Measurements from ENCODE around the gene NMUR2. TPM values are rescaled to one million over a fixed set of nuclear protein-coding genes. Genes with fewer than 3 reads are reported as not detected.
A peak's percentile ranks its signal among the peaks of the same experiment; 100 is the strongest.

The NMUR2 gene
- total and polyA plus RNA-seq, 2 of the 8 experiments (the other 6 are each of a cell fraction or from before 2014, with no cell fraction given) = 0.11 TPM; not detected in 1

DNA sequence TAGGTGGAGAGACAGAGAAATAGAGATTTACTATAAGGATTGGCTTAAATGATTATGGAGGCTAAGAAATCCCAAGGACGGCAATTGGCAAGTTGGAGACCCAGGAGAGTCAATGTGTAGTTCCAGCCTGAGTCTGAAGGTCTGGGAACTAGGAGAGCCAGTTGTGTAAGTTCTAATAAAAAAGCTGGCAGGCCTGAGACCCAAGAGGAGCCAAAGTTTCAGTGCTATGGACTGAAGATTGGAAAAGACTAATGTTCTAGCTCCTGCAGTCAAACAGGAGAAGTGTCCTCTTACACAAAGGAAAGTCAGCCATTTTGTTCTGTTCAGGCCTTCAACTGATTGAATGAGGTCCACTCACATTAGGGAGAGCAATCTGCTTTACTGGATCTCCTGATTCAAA, 50.0 kb downstream of the NMUR2 start:
- peak overlapping the region; percentile 72; the same call in 1 of the 2 replicates for H2AFZ ChIP-seq (ENCODE audit: low read length)

More for the DNA sequence above, 50.0 kb downstream of the NMUR2 start:
- H3K4me2 ChIP-seq (ENCODE audit: insufficient read depth in 1 of 2, low read depth in 2 of 2, low read length in 2 of 2) = no peak overlapping the region
- H3K27ac ChIP-seq (ENCODE audit: low read depth, low read length) = no peak overlapping the region
- no peak overlapping the region for H2BK120ac ChIP-seq (replicated peaks; ENCODE audit: low read depth, low read length)
- H2BK12ac ChIP-seq (ENCODE audit: low read depth, low read length) = no peak overlapping the region
- 0 out of 2 replicates have a peak, but pooled peaks have one; percentile 46 for TF ChIP-seq YY1 (IDR thresholded peaks at IDR 0.05; ENCODE audit: low read depth, low read length)
- TF ChIP-seq, protein P1, sequence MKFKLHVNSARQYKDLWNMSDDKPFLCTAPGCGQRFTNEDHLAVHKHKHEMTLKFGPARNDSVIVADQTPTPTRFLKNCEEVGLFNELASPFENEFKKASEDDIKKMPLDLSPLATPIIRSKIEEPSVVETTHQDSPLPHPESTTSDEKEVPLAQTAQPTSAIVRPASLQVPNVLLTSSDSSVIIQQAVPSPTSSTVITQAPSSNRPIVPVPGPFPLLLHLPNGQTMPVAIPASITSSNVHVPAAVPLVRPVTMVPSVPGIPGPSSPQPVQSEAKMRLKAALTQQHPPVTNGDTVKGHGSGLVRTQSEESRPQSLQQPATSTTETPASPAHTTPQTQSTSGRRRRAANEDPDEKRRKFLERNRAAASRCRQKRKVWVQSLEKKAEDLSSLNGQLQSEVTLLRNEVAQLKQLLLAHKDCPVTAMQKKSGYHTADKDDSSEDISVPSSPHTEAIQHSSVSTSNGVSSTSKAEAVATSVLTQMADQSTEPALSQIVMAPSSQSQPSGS (IDR thresholded peaks at IDR 0.05; ENCODE audit: low read length) = no peak
- no peak overlapping the region for H2AK5ac ChIP-seq (ENCODE audit: low read depth, low read length)
- POLR2A ChIA-PET (ENCODE audit: partially characterized antibody) = interaction anchor here (0.8 kb wide), 1 partner anchor 530 kb away, joined by 3 read pairs; no protein-coding TSS in a partner anchor
- H3K4ac ChIP-seq (replicated peaks; ENCODE audit: insufficient read length, low read depth, low read length) = no peak overlapping the region
- H3K79me1 ChIP-seq (ENCODE audit: low read depth, low read length) = no peaks in the 10 kb centered on the region
- WGBS, 2 experiments (ENCODE audit: extremely low coverage in 1 of 2, insufficient coverage in 1 of 2, insufficient read length in 1 of 2, insufficient replicate concordance in 2 of 2, low coverage in 1 of 2, low lambda C conversion rate in 2 of 2, missing lambda C conversion rate in 1 of 2) = 63% methylated on average over 1 of the region's 1 CpG; no CpG with 5 or more reads in 1 of the 2 experiments
- no peaks in the 10 kb centered on the region; the same call in 1 of the 2 replicates for H3K23me2 ChIP-seq (ENCODE audit: low read depth, low read length)
- no peak overlapping the region for H4K8ac ChIP-seq (ENCODE audit: extremely low read depth, insufficient read depth, low read length)
- no peak overlapping the region for H4K91ac ChIP-seq (replicated peaks; ENCODE audit: insufficient read length, low read length)
- no peak overlapping the region for H3K23ac ChIP-seq (ENCODE audit: insufficient read length)
- DNase-seq (ENCODE audit: low read depth in 1 of 2, low spot score in 2 of 2) (no peak), FAIRE-seq (no peak)
- no peak overlapping the region for H3K4me3 ChIP-seq (ENCODE audit: extremely low read depth in 1 of 4, insufficient read depth in 2 of 4, low read depth in 3 of 4, low read length in 4 of 4)
- H2BK20ac ChIP-seq (ENCODE audit: low read length) = no peak overlapping the region
- no peak overlapping the region for H2BK15ac ChIP-seq (ENCODE audit: low read length)
- no peaks in the 10 kb centered on the region for H3K79me2 ChIP-seq (ENCODE audit: control insufficient read depth in 1 of 2, insufficient read depth in 2 of 2, low read length in 2 of 2)
- CTCF ChIA-PET (ENCODE audit: partially characterized antibody) = interaction anchor here (1.4 kb wide), 1 partner anchor 88 kb away, joined by 3 read pairs; no protein-coding TSS in a partner anchor
- H3K4me1 ChIP-seq (replicated peaks in 1 of 4; ENCODE audit: control insufficient read depth in 3 of 4, insufficient read depth in 4 of 4, low read length in 3 of 4) = no peaks in the 10 kb centered on the region
- H3K27me3 ChIP-seq (replicated peaks in 1 of 4; ENCODE audit: control insufficient read depth in 3 of 4, extremely low read depth in 1 of 4, insufficient read depth in 3 of 4, low read length in 3 of 4) = no peaks in the 10 kb centered on the region
- no peaks in the 10 kb centered on the region for H3K9me3 ChIP-seq (ENCODE audit: insufficient read depth in 2 of 2, low read depth in 1 of 2, low read length in 1 of 2)
- no peaks in the 10 kb centered on the region for H3K36me3 ChIP-seq (ENCODE audit: control insufficient read depth in 2 of 4, insufficient read depth in 4 of 4, low read length in 3 of 4)
- no peak overlapping the region for H3K9ac ChIP-seq (replicated peaks in 1 of 4; ENCODE audit: extremely low read depth in 1 of 4, low read depth in 3 of 4, low read length in 3 of 4)
- no peak overlapping the region for H3K14ac ChIP-seq (ENCODE audit: insufficient read length)
- H2BK5ac ChIP-seq (ENCODE audit: low read depth, low read length) = no peak overlapping the region
- H4K5ac ChIP-seq (ENCODE audit: insufficient read length, low read depth, low read length) = no peak overlapping the region
- H3K56ac ChIP-seq (replicated peaks; ENCODE audit: insufficient read length, low read depth, low read length) = no peak overlapping the region
- H4K20me1 ChIP-seq (replicated peaks in 1 of 2; ENCODE audit: control insufficient read depth in 1 of 2, insufficient read depth in 2 of 2, low read length in 2 of 2) = no peaks in the 10 kb centered on the region
- no peak overlapping the region for H3K18ac ChIP-seq (ENCODE audit: extremely low read depth, low read length)

All from H1 (cell line).